Endothelial cell of umbilical vein (primary cell): Measurements from ENCODE around the gene TRIM47. TPM values are rescaled to one million over a fixed set of nuclear protein-coding genes. Genes with fewer than 3 reads are reported as not detected.

Experiments used
- BruUV-seq: library from RNA; stranded (reverse); fragments of 400-500 nt; replicated peaks from 2 replicates; lab custom pipeline; 2021; lab: Mats Ljungman, UMichigan
- CTCF ChIA-PET: fragments of 300-600, 350-600 bp; sonication (Branson Sonifier 250); formaldehyde crosslinking; loops from one replicate; lab custom pipeline; 2021; ENCODE audit warnings: antibody characterized with exemption, inconsistent platforms; lab: Charles Lee
- POLR2A ChIA-PET: fragments of 300-600, 350-600 bp; sonication (Branson Sonifier 250); formaldehyde crosslinking; loops from one replicate; lab custom pipeline; 2021; ENCODE audit warnings: antibody characterized with exemption, inconsistent platforms; lab: Charles Lee
- DNase-seq: peaks from one replicate; pipeline ENCODE4 v3.0.0-alpha.2; 2011; ENCODE audit warnings: low read depth, low spot score
- FAIRE-seq: peaks from 2 replicates; lab custom pipeline; 2011; peaks lifted over from hg19 to GRCh38; lab: Jason Lieb, UNC
- H2AFZ ChIP-seq: 2 replicates; pipeline ENCODE4 v1.6.0; 2012; ENCODE audit warnings: low read depth, low read length, control low read depth, inconsistent platforms
- H3K27ac ChIP-seq: 2 replicates; pipeline ENCODE4 v1.5.1; 2011; ENCODE audit warnings: low read depth, mild to moderate bottlenecking, control low read depth, low read length, moderate library complexity; ENCODE audit not compliant: insufficient read depth
- H3K27me3 ChIP-seq, 2 experiments: 2 replicates each; pipeline versions ENCODE4 v1.6.0 to v1.6.1; 2011; ENCODE audit warnings: low read length in 2 of 2, mixed read lengths in 1 of 2; ENCODE audit not compliant: control insufficient read depth in 2 of 2, insufficient read depth in 2 of 2
- H3K36me3 ChIP-seq, 2 experiments: 2 replicates in 1 of 2; 3 replicates in 1 of 2; pipeline ENCODE4 v1.5.1; 2011; ENCODE audit warnings: low read length in 2 of 2, mild to moderate bottlenecking in 1 of 2, moderate library complexity in 1 of 2; ENCODE audit not compliant: control insufficient read depth in 2 of 2, insufficient read depth in 2 of 2; ENCODE audit errors: extremely low read depth in 1 of 2
- H3K4me1 ChIP-seq: 3 replicates; pipeline ENCODE4 v1.5.1; 2011; ENCODE audit warnings: mild to moderate bottlenecking, low read length; ENCODE audit not compliant: control insufficient read depth, insufficient read depth; ENCODE audit errors: extremely low read depth
- H3K4me2 ChIP-seq: 2 replicates; pipeline ENCODE4 v1.6.1; 2011; ENCODE audit warnings: low read length, control low read depth, mixed read lengths; ENCODE audit not compliant: insufficient read depth
- H3K4me3 ChIP-seq, 3 experiments: fragments of 200-600 bp in 1 of 3; sonication (generic), shearing (Covaris generic) in 1 of 3; replicated peaks in 1 of 3; 2 replicates each; pipeline ENCODE4 v1.5.1; 2011 to 2016; ENCODE audit warnings: control low read depth in 3 of 3, low read length in 3 of 3, mild to moderate bottlenecking in 2 of 3, inconsistent platforms in 1 of 3, low read depth in 1 of 3, moderate library complexity in 1 of 3; ENCODE audit not compliant: insufficient read depth in 1 of 3
- H3K79me2 ChIP-seq: 2 replicates; pipeline ENCODE4 v1.6.0; 2012; ENCODE audit warnings: low read length, inconsistent platforms; ENCODE audit not compliant: control insufficient read depth, insufficient read depth
- H3K9ac ChIP-seq: replicated peaks from 2 replicates; pipeline ENCODE3; 2011; ENCODE audit warnings: low read length, control low read depth; ENCODE audit not compliant: insufficient read depth; ENCODE audit errors: extremely low read depth
- H3K9me1 ChIP-seq: replicated peaks from 3 replicates; pipeline ENCODE4 v1.6.0; 2011; ENCODE audit warnings: mild to moderate bottlenecking, low read length; ENCODE audit not compliant: control insufficient read depth, insufficient read depth; ENCODE audit errors: extremely low read depth
- H3K9me3 ChIP-seq: replicated peaks from 2 replicates; pipeline ENCODE4 v1.5.1; 2012; ENCODE audit warnings: low read length, inconsistent platforms; ENCODE audit not compliant: control insufficient read depth, insufficient read depth
- H4K20me1 ChIP-seq: replicated peaks from 2 replicates; pipeline ENCODE3; 2011; ENCODE audit warnings: mild to moderate bottlenecking, low read length; ENCODE audit not compliant: control insufficient read depth, insufficient read depth; ENCODE audit errors: extremely low read depth
- GATA2 ChIP-seq: IDR thresholded peaks from 2 replicates; pipeline ENCODE4 v1.7.0; 2011; ENCODE audit warnings: low read depth, mild to moderate bottlenecking, moderate library complexity, mixed read lengths, low read length; ENCODE audit not compliant: insufficient read length, insufficient read depth
- POLR2A ChIP-seq: IDR thresholded peaks from 2 replicates; pipeline ENCODE4 v1.6.1; 2012; ENCODE audit warnings: low read depth, mild to moderate bottlenecking, control low read depth, low read length
- POLR2AphosphoS5 ChIP-seq: IDR thresholded peaks from 2 replicates; pipeline ENCODE4 v1.6.1; 2012; ENCODE audit warnings: low read depth, mild to moderate bottlenecking, control low read depth, low read length, moderate library complexity; ENCODE audit not compliant: insufficient read depth
- dilution Hi-C: fragments of 300-500 bp; cut with MboI; formaldehyde crosslinking; loops from one replicate; pipeline ENCODE4 v1.15.0; 2019; ENCODE audit warnings: low sequenced_read_pairs; ENCODE audit not compliant: extremely low pct_ligation_motif_present
- intact Hi-C: fragments of 100-400 bp; cut with micrococcal nuclease; formaldehyde crosslinking; loops from one replicate; pipeline ENCODE4 v1.10.0; 2022
- polyA plus RNA-seq, 4 experiments: library from polyadenylated mRNA; depleted of rRNA in 3 of 4; stranded (reverse) in 3 of 4; unstranded in 1 of 4; fragments of >200 nt; gene quantifications; 2 replicates each; pipeline versions ENCODE4 v1.2.1 to v1.2.3, GENCODE V29; 2011 to 2012; ENCODE audit warnings: missing spikeins in 1 of 4
- total RNA-seq: library from RNA; stranded (reverse); gene quantifications from 2 replicates; pipeline ENCODE4 v1.2.3, GENCODE V29; 2021

The TRIM47 gene
- total and polyA plus RNA-seq, 2 donors (not counting 3 experiments of a cell fraction or from before 2014, with no cell fraction given), result 67.7 to 75.1 TPM

DNA sequence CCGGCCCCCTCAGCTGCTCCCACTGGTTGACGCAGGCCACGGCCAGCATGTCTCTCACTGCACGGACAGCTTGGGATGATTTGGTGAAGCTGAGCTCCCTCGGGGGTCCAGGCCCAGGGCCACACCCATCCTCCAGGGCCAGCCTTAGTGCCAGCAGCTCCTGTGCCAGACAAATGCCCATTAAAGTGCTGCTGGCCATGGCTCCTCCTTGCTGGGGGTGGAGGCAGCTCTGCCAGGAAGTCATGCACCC lies 2.5 kb downstream of the TRIM47 start:
- POLR2A ChIA-PET, result interaction anchor here (0.9 to 3.0 kb wide), 3 partner anchors 17 to 96 kb away, joined by 4 to 19 read pairs (median 17); partner anchors contain the start of gene WBP2
- peak overlapping the region; percentile 65 for H3K9ac ChIP-seq
- peak overlapping the region in 1 of 3 experiments; percentile 67 for H3K4me3 ChIP-seq
- dilution Hi-C loops, result no loop called here
- H3K27me3 ChIP-seq, result no peaks in the 10 kb centered on the region
- H3K27ac ChIP-seq, result peak overlapping the region; percentile 70
- intact Hi-C loops, result loop anchor here (2.0 kb wide), 2 partner anchors 29 to 31 kb away; partner anchors contain the start of genes MRPL38 and UNC13D
- BruUV-seq, result no TSS peak
- TF ChIP-seq POLR2A (peak; percentile 3), GATA2 (no peak)
- peaks cover 3 to 18% of the 10 kb centered on the region in 2 experiments for H3K36me3 ChIP-seq
- peak overlapping the region; percentile 50 for H3K4me2 ChIP-seq
- no peak overlapping the region for H2AFZ ChIP-seq
- H4K20me1 ChIP-seq, result no peaks in the 10 kb centered on the region
- H3K9me1 ChIP-seq, result no peaks in the 10 kb centered on the region
- FAIRE-seq (no peak), DNase-seq (no peak)
- peaks cover 6% of the 10 kb centered on the region for H3K79me2 ChIP-seq
- CTCF ChIA-PET, result interaction anchor here (0.6 to 10.3 kb wide), 8 partner anchors 16 to 112 kb away, joined by 3 to 241 read pairs (median 3); partner anchors contain the start of genes TRIM65, UNC13D and WBP2
- H3K4me1 ChIP-seq, result peaks cover 41% of the 10 kb centered on the region
- no peaks in the 10 kb centered on the region for H3K9me3 ChIP-seq

DNA sequence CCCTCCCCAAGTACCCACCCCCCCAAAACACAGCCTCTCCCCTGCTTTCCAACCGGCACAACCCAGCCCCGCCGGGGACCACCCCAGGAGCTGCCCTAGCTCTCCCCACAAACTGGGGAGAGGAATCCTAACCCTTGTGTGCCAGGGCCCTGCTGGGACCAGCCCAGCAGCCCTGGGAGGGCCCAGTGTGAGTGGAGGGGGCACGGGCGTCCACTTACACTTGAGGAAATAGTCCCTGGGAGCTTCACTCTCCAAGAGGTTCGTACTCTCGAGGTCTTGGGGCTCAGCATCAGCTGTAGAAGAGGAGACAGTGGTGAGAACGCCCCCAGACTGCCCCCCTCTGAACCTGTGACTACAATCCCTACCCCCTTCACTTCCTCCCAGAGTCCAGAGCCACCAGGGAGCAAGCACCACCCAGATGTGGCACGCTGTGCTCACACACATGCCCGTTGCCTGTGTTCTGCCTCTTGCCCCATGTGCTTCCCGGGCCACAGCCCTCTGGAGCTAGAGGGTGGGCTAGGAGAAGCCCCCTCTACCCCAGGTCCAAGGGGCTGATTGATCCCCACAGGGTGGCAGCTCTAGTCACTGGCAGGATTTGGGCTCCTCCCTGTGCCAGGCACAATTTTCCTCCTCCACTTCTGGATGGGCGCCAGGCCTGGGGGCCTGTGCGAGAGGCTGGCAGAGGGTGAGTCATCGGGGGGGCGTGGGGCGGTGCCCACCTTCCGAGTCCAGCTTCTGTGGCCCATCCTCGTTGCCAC lies 3.0 kb downstream of the TRIM47 start:
- POLR2A ChIA-PET, result interaction anchor here (0.9 to 3.0 kb wide), 3 partner anchors 17 to 95 kb away, joined by 4 to 19 read pairs (median 17); partner anchors contain the start of gene WBP2
- Histone ChIP-seq H3K36me3 (peaks cover 3 to 18% of the 10 kb centered on the region in 2 experiments), H3K79me2 (peaks cover 6% of the 10 kb centered on the region), H4K20me1 (no peaks in the 10 kb centered on the region), H3K4me3 (no peak overlapping the region), H3K9me3 (no peaks in the 10 kb centered on the region), H2AFZ (no peak overlapping the region), H3K4me1 (peaks cover 41% of the 10 kb centered on the region), H3K27me3 (no peaks in the 10 kb centered on the region), H3K9me1 (no peaks in the 10 kb centered on the region), H3K9ac (peak overlapping the region; percentile 65), H3K4me2 (peak overlapping the region; percentile 50), H3K27ac (peak overlapping the region; percentile 70)
- dilution Hi-C loops, result no loop called here
- DNase-seq (no peak), FAIRE-seq (peak; percentile 48)
- BruUV-seq, result no TSS peak
- intact Hi-C loops, result no loop called here
- TF ChIP-seq POLR2AphosphoS5 (no peak), POLR2A (peak; percentile 8)
- CTCF ChIA-PET, result interaction anchor here (0.6 to 10.3 kb wide), 8 partner anchors 17 to 111 kb away, joined by 3 to 241 read pairs (median 3); partner anchors contain the start of genes TRIM65, UNC13D and WBP2
